ENCODE data around the gene SLC10A3. TPM values are rescaled to one million over a fixed set of nuclear protein-coding genes. Genes with fewer than 3 reads are reported as not detected.

Gene SLC10A3
- total RNA-seq, 4 donors from 2014 or later: 24.5 to 44.9 (median 38.1) TPM

- Histone ChIP-seq H3K4me3 (no peak overlapping the region), H3K4me1 (no peaks in the 10 kb centered on the region), H3K27me3 (no peaks in the 10 kb centered on the region), H3K9me3 (no peaks in the 10 kb centered on the region), H3K27ac (replicated peaks in 1 of 4) (no peak overlapping the region), H3K36me3 (peaks cover 0 to 64% (median 41%) of the 10 kb centered on the region in 4 donors)
- 85% methylated on average over 14 of the region's 23 CpGs for WGBS
- TF ChIP-seq CTCF (IDR thresholded peaks at IDR 0.05) (no peak), EP300 (IDR thresholded peaks at IDR 0.05) (no peak), POLR2AphosphoS5 (IDR thresholded peaks at IDR 0.05) (no peak), POLR2A (IDR thresholded peaks at IDR 0.05; ENCODE audit: low read depth) (no peak)
- intact Hi-C loops (cut with DNase I): no loop called here
- DNase-seq (ENCODE audit: extremely low spot score): no peak
These were observed 19.4 kb downstream of the SLC10A3 start for GRCh38 chrX:154470914-154471568.

GRCh38 chrX:154470434-154470833, 20.0 kb downstream of the SLC10A3 start:
- WGBS: 89% methylated on average over 14 of the region's 14 CpGs
- peaks cover 0 to 70% (median 47%) of the 10 kb centered on the region in 4 donors for H3K36me3 ChIP-seq
- no peak for DNase-seq (ENCODE audit: extremely low spot score)
- H3K9me3 ChIP-seq: no peaks in the 10 kb centered on the region
- H3K27me3 ChIP-seq: no peaks in the 10 kb centered on the region
- H3K4me1 ChIP-seq: no peaks in the 10 kb centered on the region
- intact Hi-C loops (cut with DNase I): no loop called here
- TF ChIP-seq EP300 (IDR thresholded peaks at IDR 0.05) (no peak), POLR2AphosphoS5 (IDR thresholded peaks at IDR 0.05) (no peak), CTCF (IDR thresholded peaks at IDR 0.05) (no peak), POLR2A (IDR thresholded peaks at IDR 0.05; ENCODE audit: low read depth) (no peak)
- H3K4me3 ChIP-seq: no peak overlapping the region
- H3K27ac ChIP-seq (replicated peaks in 1 of 4): no peak overlapping the region

GRCh38 chrX:154469880-154470279, 20.5 kb downstream of the SLC10A3 start:
- no peaks in the 10 kb centered on the region for H3K4me1 ChIP-seq
- DNase-seq (ENCODE audit: extremely low spot score): no peak
- TF ChIP-seq POLR2AphosphoS5 (IDR thresholded peaks at IDR 0.05) (no peak), CTCF (IDR thresholded peaks at IDR 0.05) (no peak), EP300 (IDR thresholded peaks at IDR 0.05) (no peak), POLR2A (IDR thresholded peaks at IDR 0.05; ENCODE audit: low read depth) (no peak)
- H3K27ac ChIP-seq (replicated peaks in 1 of 4): no peak overlapping the region
- peaks cover 0 to 75% (median 51%) of the 10 kb centered on the region in 4 donors for H3K36me3 ChIP-seq
- 95% methylated on average over 16 of the region's 18 CpGs for WGBS
- intact Hi-C loops (cut with DNase I): no loop called here
- H3K4me3 ChIP-seq: no peak overlapping the region
- H3K27me3 ChIP-seq: no peaks in the 10 kb centered on the region
- no peaks in the 10 kb centered on the region for H3K9me3 ChIP-seq

- Histone ChIP-seq H3K36me3 (peaks cover 0 to 82% (median 54%) of the 10 kb centered on the region in 4 donors), H3K4me1 (no peaks in the 10 kb centered on the region), H3K9me3 (no peaks in the 10 kb centered on the region), H3K27me3 (no peaks in the 10 kb centered on the region), H3K4me3 (no peak overlapping the region), H3K27ac (replicated peaks in 1 of 4) (no peak overlapping the region)
- WGBS: 87% methylated on average over 5 of the region's 9 CpGs
- intact Hi-C loops (cut with DNase I): no loop called here
- TF ChIP-seq POLR2A (IDR thresholded peaks at IDR 0.05; ENCODE audit: low read depth) (no peak), POLR2AphosphoS5 (IDR thresholded peaks at IDR 0.05) (no peak), CTCF (IDR thresholded peaks at IDR 0.05) (no peak), EP300 (IDR thresholded peaks at IDR 0.05) (no peak)
- no peak for DNase-seq (ENCODE audit: extremely low spot score)
These were observed 21.3 kb downstream of the SLC10A3 start for GRCh38 chrX:154469114-154469513.

GRCh38 chrX:154468217-154468616, 22.2 kb downstream of the SLC10A3 start:
- H3K9me3 ChIP-seq: no peaks in the 10 kb centered on the region
- H3K27me3 ChIP-seq: no peaks in the 10 kb centered on the region
- H3K36me3 ChIP-seq: peaks cover 0 to 88% (median 57%) of the 10 kb centered on the region in 4 donors
- H3K27ac ChIP-seq (replicated peaks in 1 of 4): no peak overlapping the region
- no peak for TF ChIP-seq POLR2AphosphoS5 (IDR thresholded peaks at IDR 0.05)
- DNase-seq (ENCODE audit: extremely low spot score): no peak
- H3K4me3 ChIP-seq: no peak overlapping the region
- intact Hi-C loops (cut with DNase I): no loop called here
- 92% methylated on average over 7 of the region's 23 CpGs for WGBS
- no peaks in the 10 kb centered on the region for H3K4me1 ChIP-seq
